Liver (tissue), 6 donors: ENCODE measurements around the gene HTR5A. TPM values are rescaled to one million over a fixed set of nuclear protein-coding genes. Genes with fewer than 3 reads are reported as not detected.

Source experiments
- EGR1 ChIP-seq, 2 donors: IDR thresholded peaks; 2 replicates each; pipeline ENCODE4 v1.6.1; 2016 to 2018; ENCODE audit warnings: antibody characterized with exemption in 2 of 2, low read depth in 2 of 2
- FOXA1 ChIP-seq: IDR thresholded peaks from 2 replicates; pipeline ENCODE4 v1.6.1; 2016; ENCODE audit warnings: antibody characterized with exemption
- GABPA ChIP-seq, 2 donors: IDR thresholded peaks in 1 of 2; conservative IDR thresholded peaks in 1 of 2; 2 replicates each; pipeline ENCODE4 v1.6.1; 2016; ENCODE audit warnings: antibody characterized with exemption in 2 of 2, mild to moderate bottlenecking in 1 of 2, moderate library complexity in 1 of 2
- HNF4A ChIP-seq, 2 donors: conservative IDR thresholded peaks; 2 replicates each; pipeline ENCODE4 v1.6.1; 2016; ENCODE audit warnings: antibody characterized with exemption in 2 of 2, mild to moderate bottlenecking in 2 of 2
- NR2F2 ChIP-seq: IDR thresholded peaks from 2 replicates; pipeline ENCODE4 v1.6.1; 2016; ENCODE audit warnings: antibody characterized with exemption
- RAD21 ChIP-seq, 2 donors: IDR thresholded peaks; 2 replicates each; pipeline ENCODE4 v1.6.1; 2016; ENCODE audit warnings: antibody characterized with exemption in 2 of 2, mild to moderate bottlenecking in 2 of 2
- YY1 ChIP-seq: IDR thresholded peaks from 2 replicates; pipeline ENCODE4 v1.6.1; 2016; ENCODE audit warnings: antibody characterized with exemption, mild to moderate bottlenecking
- ZBTB33 ChIP-seq: IDR thresholded peaks from 2 replicates; pipeline ENCODE4 v1.6.1; 2016; ENCODE audit warnings: antibody characterized with exemption
- polyA plus RNA-seq, 2 donors: library from polyadenylated mRNA; stranded (reverse) in 1 of 2; unstranded in 1 of 2; fragments of 200-250 nt in 1 of 2; fragments of >200 nt in 1 of 2; fragmentation: Nextera tagmentation in 1 of 2; extraction: Ambion mirVana in 1 of 2; gene quantifications; one replicate each; pipeline versions ENCODE4 v1.2.1 to v1.2.3, GENCODE V29; 2013 to 2015
- small RNA-seq: library from RNA; depleted of rRNA; stranded (forward); fragments of <200 nt; gene quantifications from one replicate; pipeline ENCODE3, GENCODE V24; 2014
- total RNA-seq, 2 donors: library from RNA; depleted of rRNA; stranded (reverse); fragments of >200 nt; gene quantifications; one replicate each; pipeline ENCODE4 v1.2.3, GENCODE V29; 2014
- donor health status: healthy.
- donor health status: healthy.
- donor health status: healthy.

The HTR5A gene
- total and polyA plus RNA-seq, 4 donors, result not detected

- TF ChIP-seq ZBTB33, result no peak
- no peak for TF ChIP-seq EGR1 (IDR thresholded peaks at IDR 0.05; ENCODE audit: low read depth in 2 of 2)
- no peak for TF ChIP-seq HNF4A (conservative IDR thresholded peaks at IDR 0.05)
- TF ChIP-seq YY1, result no peak
- TF ChIP-seq FOXA1, result no peak
- no peak for TF ChIP-seq NR2F2
- no peak for TF ChIP-seq GABPA (IDR thresholded peaks at IDR 0.05 in 1 of 2, conservative IDR thresholded peaks at IDR 0.05 in 1 of 2)
- TF ChIP-seq RAD21 (IDR thresholded peaks at IDR 0.05), result no peak
Observed at GRCh38 chr7:155136619-155137243, 66.6 kb downstream of the HTR5A start (continued).

Small RNA genes lying within 50 kb of the gene (small RNA-seq; reads per million reads assigned to genes)
- gene AC092628.1, result not detected

Other genes starting within 250 kb of the HTR5A start
- 10 to 100 TPM in 1 of 2 donors, 1 to 10 TPM in 1; 8.5 to 10.1 TPM for gene PAXIP1, start 67.2 kb upstream of the HTR5A start, total RNA-seq
- 1 to 10 TPM; 2.0 to 3.0 TPM for gene PAXIP1, start 67.2 kb upstream of the HTR5A start, polyA plus RNA-seq
- gene INSIG1, start 227.6 kb downstream of the HTR5A start, total RNA-seq, result 100 to 1,000 TPM; 118 to 204 TPM
- 100 to 1,000 TPM; 182 to 219 TPM for gene INSIG1, start 227.6 kb downstream of the HTR5A start, polyA plus RNA-seq